SK-N-SH (cell line): ENCODE measurements around the gene KCNG4. TPM values are rescaled to one million over a fixed set of nuclear protein-coding genes. Genes with fewer than 3 reads are reported as not detected.

Experiments used
- CTCF ChIA-PET: fragments of 300-600, 350-600 bp; formaldehyde crosslinking; extraction: SDS; loops from one replicate; lab custom pipeline; 2021; lab: Yijun Ruan, JAX
- POLR2A ChIA-PET: fragments of 350-600 bp; sonication (Branson Sonifier 250); formaldehyde crosslinking; extraction: SDS; loops from one replicate; lab custom pipeline; 2020; ENCODE audit warnings: antibody characterized with exemption, inconsistent platforms; lab: Yijun Ruan, JAX
- DNase-seq: peaks from one replicate; pipeline ENCODE4 v3.0.0; 2012
- H2AFZ ChIP-seq: fragments of 200-600 bp; sonication (generic); 2 replicates; pipeline ENCODE4 v1.8.1; 2016; ENCODE audit warnings: antibody characterized with exemption, mild to moderate bottlenecking, low read depth
- H3F3A ChIP-seq: fragments of 200-600 bp; sonication (generic); replicated peaks from 2 replicates; pipeline ENCODE3; 2016; ENCODE audit warnings: antibody characterized with exemption, mild to moderate bottlenecking; ENCODE audit not compliant: insufficient read depth
- H3K27ac ChIP-seq, 2 experiments: fragments of 200-500 bp in 1 of 2; fragments of 200-600 bp in 1 of 2; sonication (Bioruptor generic) in 1 of 2; sonication (generic), shearing (Covaris generic) in 1 of 2; 2 replicates each; pipeline versions ENCODE4 v1.5.1 to v1.6.1; 2014 to 2016; ENCODE audit warnings: low read depth in 2 of 2, inconsistent platforms in 1 of 2, low read length in 1 of 2, mild to moderate bottlenecking in 1 of 2, mixed read lengths in 1 of 2
- H3K27me3 ChIP-seq: fragments of 200-600 bp; sonication (generic), shearing (Covaris generic); 2 replicates; pipeline ENCODE4 v1.6.1; 2016; ENCODE audit warnings: mixed run types; ENCODE audit not compliant: insufficient read depth
- H3K36me3 ChIP-seq, 2 experiments: fragments of 200-500 bp in 1 of 2; fragments of 200-600 bp in 1 of 2; sonication (Bioruptor generic) in 1 of 2; sonication (generic) in 1 of 2; replicated peaks in 1 of 2; 2 replicates each; pipeline versions ENCODE3 to v1.5.1; 2014 to 2016; ENCODE audit warnings: low read length in 1 of 2, mild to moderate bottlenecking in 1 of 2; ENCODE audit not compliant: insufficient read depth in 2 of 2, control insufficient read depth in 1 of 2
- H3K4me1 ChIP-seq, 2 experiments: fragments of 200-500 bp in 1 of 2; fragments of 200-600 bp in 1 of 2; sonication (Bioruptor generic) in 1 of 2; sonication (generic), shearing (Covaris generic) in 1 of 2; 2 replicates each; pipeline versions ENCODE4 v1.5.1 to v1.6.1; 2014 to 2016; ENCODE audit warnings: low read depth in 1 of 2, low read length in 1 of 2, mixed run types in 1 of 2; ENCODE audit not compliant: insufficient read depth in 2 of 2, control insufficient read depth in 1 of 2
- H3K4me2 ChIP-seq: fragments of 200-600 bp; sonication (generic), shearing (Covaris generic); 2 replicates; pipeline ENCODE4 v1.6.1; 2017; ENCODE audit warnings: mixed run types
- H3K4me3 ChIP-seq, 2 experiments: fragments of 200-500 bp in 1 of 2; fragments of 200-600 bp in 1 of 2; sonication (Bioruptor generic) in 1 of 2; sonication (generic), shearing (Covaris generic) in 1 of 2; 2 replicates each; pipeline versions ENCODE4 v1.5.1 to v1.8.1; 2014 to 2016; ENCODE audit warnings: low read depth in 2 of 2, inconsistent platforms in 1 of 2, low read length in 1 of 2, mild to moderate bottlenecking in 1 of 2, mixed read lengths in 1 of 2, moderate library complexity in 1 of 2
- H3K79me2 ChIP-seq: fragments of 200-600 bp; sonication (generic); 2 replicates; pipeline ENCODE4 v1.8.1; 2017; ENCODE audit warnings: mild to moderate bottlenecking; ENCODE audit not compliant: insufficient read depth
- H3K9ac ChIP-seq: fragments of 200-600 bp; sonication (generic); 2 replicates; pipeline ENCODE4 v1.6.1; 2017; ENCODE audit warnings: mixed run types
- H3K9me2 ChIP-seq: fragments of 200-600 bp; sonication (generic); 2 replicates; pipeline ENCODE4 v1.6.1; 2017; ENCODE audit warnings: mixed run types
- H3K9me3 ChIP-seq: fragments of 200-600 bp; sonication (generic); 2 replicates; pipeline ENCODE4 v1.6.1; 2017; ENCODE audit warnings: mixed run types, mild to moderate bottlenecking, moderate library complexity
- H4K20me1 ChIP-seq: fragments of 200-600 bp; sonication (generic); 2 replicates; pipeline ENCODE4 v1.6.1; 2017; ENCODE audit warnings: mild to moderate bottlenecking, mixed run types; ENCODE audit not compliant: insufficient read depth
- ELF1 ChIP-seq: IDR thresholded peaks from 2 replicates; pipeline ENCODE4 v1.4.0; 2012
- FOXJ3 ChIP-seq: sonication (generic); formaldehyde crosslinking; IDR thresholded peaks from 2 replicates; pipeline ENCODE4 v1.5.1; 2020; ENCODE audit warnings: mild to moderate bottlenecking, missing genetic modification reagents
- GATA2 ChIP-seq: sonication (generic); formaldehyde crosslinking; IDR thresholded peaks from 2 replicates; pipeline ENCODE4 v1.5.0; 2020; ENCODE audit warnings: mild to moderate bottlenecking, missing genetic modification reagents
- IRF3 ChIP-seq: fragments of 150-350 bp; IDR thresholded peaks from 2 replicates; pipeline ENCODE4 v1.6.1; 2016; ENCODE audit warnings: mild to moderate bottlenecking, low read depth, low read length
- MAX ChIP-seq: IDR thresholded peaks from 2 replicates; pipeline ENCODE4 v1.4.0; 2012; ENCODE audit warnings: low read depth
- MEF2A ChIP-seq: IDR thresholded peaks from 2 replicates; pipeline ENCODE4 v1.4.0; 2012; ENCODE audit warnings: low read depth, borderline replicate concordance
- NFIC ChIP-seq: IDR thresholded peaks from 2 replicates; pipeline ENCODE4 v1.4.0; 2012; ENCODE audit warnings: borderline replicate concordance
- POLR2AphosphoS5 ChIP-seq: IDR thresholded peaks from 2 replicates; pipeline ENCODE4 v1.6.1; 2012; ENCODE audit warnings: low read depth, low read length
- RAD21 ChIP-seq: IDR thresholded peaks from 2 replicates; pipeline ENCODE4 v1.6.1; 2012; ENCODE audit warnings: mild to moderate bottlenecking, low read length
- RCOR1 ChIP-seq: fragments of 150-350 bp; IDR thresholded peaks from 2 replicates; pipeline ENCODE4 v1.6.1; 2017; ENCODE audit warnings: antibody characterized with exemption, low read length
- RXRA ChIP-seq: IDR thresholded peaks from 2 replicates; pipeline ENCODE4 v1.4.0; 2012; ENCODE audit warnings: low read depth, mild to moderate bottlenecking, borderline replicate concordance
- TEAD4 ChIP-seq: IDR thresholded peaks from 2 replicates; pipeline ENCODE4 v1.4.0; 2012; ENCODE audit warnings: mild to moderate bottlenecking, borderline replicate concordance; ENCODE audit not compliant: insufficient read depth
- USF1 ChIP-seq: IDR thresholded peaks from 2 replicates; pipeline ENCODE4 v1.4.0; 2012; ENCODE audit warnings: low read depth, borderline replicate concordance
- WGBS: methylation state at CpG from one replicate; pipeline ENCODE4 v1.1.6; 2017; ENCODE audit warnings: low lambda C conversion rate; 5-methylcytosine and 5-hydroxymethylcytosine counted together
- polyA plus RNA-seq, 3 experiments: library from polyadenylated mRNA; depleted of rRNA; stranded (reverse); fragments of >200 nt; gene quantifications; 2 replicates each; pipeline ENCODE4 v1.2.3, GENCODE V29; 2012
- TF ChIP-seq, protein P1 (sequence below): IDR thresholded peaks from 2 replicates; pipeline ENCODE4 v1.6.1; 2012; ENCODE audit warnings: mild to moderate bottlenecking, low read depth, low read length, moderate library complexity

The KCNG4 gene
- polyA plus RNA-seq, 1 of the 3 experiments (the other 2 are of a cell fraction): not detected

GRCh38 chr16:84178146-84178765 lies 61.6 kb downstream of the KCNG4 start:
- H3K9me2 ChIP-seq: no peaks in the 10 kb centered on the region
- ChIA-PET POLR2A (interaction anchor here (1.2 kb wide), 1 partner anchor 8 kb away, joined by 3 read pairs; the partner anchor contains the start of gene TAF1C), CTCF (interaction anchor here (1.0 to 9.0 kb wide), 8 partner anchors 9 to 221 kb away, joined by 3 to 109 read pairs (median 5); partner anchors contain the start of genes ADAD2 and TAF1C)
- no peak overlapping the region for H3K4me2 ChIP-seq
- no peak overlapping the region for H2AFZ ChIP-seq
- no peak overlapping the region for H3K27ac ChIP-seq
- no peaks in the 10 kb centered on the region for H3K9me3 ChIP-seq
- H3K4me3 ChIP-seq: no peak overlapping the region
- H3K36me3 ChIP-seq: peaks cover 0 to 48% of the 10 kb centered on the region in 2 experiments
- no peaks in the 10 kb centered on the region for H3F3A ChIP-seq
- no peak for DNase-seq
- H3K27me3 ChIP-seq: no peaks in the 10 kb centered on the region
- no peak overlapping the region for H3K9ac ChIP-seq
- WGBS: 95% methylated on average over 7 of the region's 15 CpGs
- H4K20me1 ChIP-seq: 0 out of 2 replicates have a peak, but pooled peaks cover 5% of the 10 kb centered on the region
- peaks cover 0 to 7% of the 10 kb centered on the region in 2 experiments; a peak in 1 of 4 replicates for H3K4me1 ChIP-seq
- TF ChIP-seq TEAD4: no peak
- no peak for TF ChIP-seq POLR2AphosphoS5
- TF ChIP-seq FOXJ3 (CRISPR knock-in tag): no peak
- no peak for TF ChIP-seq MAX
- TF ChIP-seq RCOR1: no peak
- TF ChIP-seq RAD21: no peak
- TF ChIP-seq, protein P1, sequence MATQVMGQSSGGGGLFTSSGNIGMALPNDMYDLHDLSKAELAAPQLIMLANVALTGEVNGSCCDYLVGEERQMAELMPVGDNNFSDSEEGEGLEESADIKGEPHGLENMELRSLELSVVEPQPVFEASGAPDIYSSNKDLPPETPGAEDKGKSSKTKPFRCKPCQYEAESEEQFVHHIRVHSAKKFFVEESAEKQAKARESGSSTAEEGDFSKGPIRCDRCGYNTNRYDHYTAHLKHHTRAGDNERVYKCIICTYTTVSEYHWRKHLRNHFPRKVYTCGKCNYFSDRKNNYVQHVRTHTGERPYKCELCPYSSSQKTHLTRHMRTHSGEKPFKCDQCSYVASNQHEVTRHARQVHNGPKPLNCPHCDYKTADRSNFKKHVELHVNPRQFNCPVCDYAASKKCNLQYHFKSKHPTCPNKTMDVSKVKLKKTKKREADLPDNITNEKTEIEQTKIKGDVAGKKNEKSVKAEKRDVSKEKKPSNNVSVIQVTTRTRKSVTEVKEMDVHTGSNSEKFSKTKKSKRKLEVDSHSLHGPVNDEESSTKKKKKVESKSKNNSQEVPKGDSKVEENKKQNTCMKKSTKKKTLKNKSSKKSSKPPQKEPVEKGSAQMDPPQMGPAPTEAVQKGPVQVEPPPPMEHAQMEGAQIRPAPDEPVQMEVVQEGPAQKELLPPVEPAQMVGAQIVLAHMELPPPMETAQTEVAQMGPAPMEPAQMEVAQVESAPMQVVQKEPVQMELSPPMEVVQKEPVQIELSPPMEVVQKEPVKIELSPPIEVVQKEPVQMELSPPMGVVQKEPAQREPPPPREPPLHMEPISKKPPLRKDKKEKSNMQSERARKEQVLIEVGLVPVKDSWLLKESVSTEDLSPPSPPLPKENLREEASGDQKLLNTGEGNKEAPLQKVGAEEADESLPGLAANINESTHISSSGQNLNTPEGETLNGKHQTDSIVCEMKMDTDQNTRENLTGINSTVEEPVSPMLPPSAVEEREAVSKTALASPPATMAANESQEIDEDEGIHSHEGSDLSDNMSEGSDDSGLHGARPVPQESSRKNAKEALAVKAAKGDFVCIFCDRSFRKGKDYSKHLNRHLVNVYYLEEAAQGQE: no peak
- no peak for TF ChIP-seq GATA2 (CRISPR knock-in tag)
- no peak for TF ChIP-seq IRF3
- no peak for TF ChIP-seq ELF1
- TF ChIP-seq NFIC: no peak
- no peak for TF ChIP-seq MEF2A
- no peak for TF ChIP-seq RXRA
- no peak for TF ChIP-seq USF1
- H3K79me2 ChIP-seq: no peaks in the 10 kb centered on the region
